C4-2B (cell line): ENCODE measurements around the gene FAAH2.
A peak's percentile ranks its signal among the peaks of the same experiment; 100 is the strongest.
"Not testable (repeated sequence)": the region's sequence is repeated elsewhere in the genome, so short reads cannot be mapped to it uniquely, and the experiment has no call there.

Experiments
- H3K27ac ChIP-seq: fragments of 450-650 bp; 2 replicates; pipeline ENCODE4 v1.5.1; 2017
- CTCF ChIP-seq: fragments of 450-650 bp; conservative IDR thresholded peaks from 2 replicates; pipeline ENCODE4 v1.5.1; 2017; ENCODE audit warnings: mild to moderate bottlenecking
- ZFX ChIP-seq: fragments of 450-650 bp; IDR thresholded peaks from 2 replicates; pipeline ENCODE4 v1.6.1; 2017

Gene FAAH2

DNA sequence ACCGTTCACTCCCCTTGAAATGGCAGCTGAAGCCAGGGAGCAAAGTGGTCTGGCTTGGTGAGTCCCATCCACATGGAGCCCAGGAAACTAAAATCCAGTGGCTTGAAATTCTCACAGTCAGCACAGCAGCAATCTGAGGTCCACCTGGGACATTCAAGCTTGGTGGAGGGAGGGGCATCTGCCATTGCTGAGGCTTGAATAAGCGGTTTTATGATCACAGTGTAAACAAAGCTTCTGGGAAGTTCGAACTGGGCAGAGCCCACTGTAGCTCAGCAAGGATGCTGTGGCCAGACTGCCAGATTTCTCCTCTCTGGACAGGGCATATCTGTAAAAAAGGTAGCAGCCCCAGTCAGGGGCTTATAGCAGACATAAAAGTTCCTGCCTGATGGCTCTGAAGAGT lies 15.5 kb upstream of the FAAH2 start:
- TF ChIP-seq ZFX: no peak
- TF ChIP-seq CTCF: no peak

DNA sequence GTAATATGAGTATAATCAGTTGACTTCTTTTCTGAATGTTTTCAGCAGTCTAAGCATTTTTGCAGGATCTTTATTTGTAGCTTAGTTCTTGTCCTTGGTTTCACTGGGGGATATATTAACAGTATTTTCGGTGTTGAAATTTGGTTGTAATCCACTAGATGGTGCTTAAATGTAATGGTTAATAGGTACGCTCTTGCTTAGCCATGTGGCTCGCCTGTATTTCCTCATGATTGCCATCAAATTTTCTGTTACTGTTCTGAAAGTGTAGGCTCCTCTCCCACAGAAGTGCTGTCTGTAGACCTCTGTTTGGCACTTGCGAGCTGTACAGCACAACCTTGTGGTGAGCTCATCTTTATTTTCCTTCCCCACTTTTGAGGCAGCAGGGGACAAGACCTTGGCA lies 3.9 kb upstream of the FAAH2 start:
- TF ChIP-seq ZFX (no peak), CTCF (peak; percentile 32)
- H3K27ac ChIP-seq: no peak overlapping the region

More for the DNA sequence above, 15.5 kb upstream of the FAAH2 start:
- no peak overlapping the region for H3K27ac ChIP-seq

- no peak overlapping the region for H3K27ac ChIP-seq
- no peak for TF ChIP-seq CTCF
- TF ChIP-seq ZFX: no peak
Measured at GRCh38 chrX:57285001-57285400, 1.5 kb upstream of the FAAH2 start.

DNA sequence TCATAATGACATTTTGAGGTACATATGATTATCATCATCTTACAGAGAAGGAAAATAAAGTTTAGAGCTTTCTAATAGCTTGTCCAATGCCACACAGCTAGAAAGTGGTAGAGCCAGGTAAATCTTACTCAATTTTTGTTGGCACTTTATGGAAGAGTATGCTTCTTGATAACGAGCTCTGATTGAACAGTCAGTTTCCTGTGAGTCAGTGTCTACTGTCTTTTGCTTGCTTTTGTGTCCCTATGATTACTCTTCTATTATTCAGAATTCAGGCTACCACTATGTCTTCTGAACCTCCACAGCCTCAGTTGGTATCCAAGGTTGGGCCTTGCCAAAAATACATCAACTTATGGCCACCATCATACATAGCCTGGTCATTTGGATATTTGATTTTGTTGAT lies 2.6 kb downstream of the FAAH2 start:
- no peak for TF ChIP-seq ZFX
- no peak overlapping the region for H3K27ac ChIP-seq

DNA sequence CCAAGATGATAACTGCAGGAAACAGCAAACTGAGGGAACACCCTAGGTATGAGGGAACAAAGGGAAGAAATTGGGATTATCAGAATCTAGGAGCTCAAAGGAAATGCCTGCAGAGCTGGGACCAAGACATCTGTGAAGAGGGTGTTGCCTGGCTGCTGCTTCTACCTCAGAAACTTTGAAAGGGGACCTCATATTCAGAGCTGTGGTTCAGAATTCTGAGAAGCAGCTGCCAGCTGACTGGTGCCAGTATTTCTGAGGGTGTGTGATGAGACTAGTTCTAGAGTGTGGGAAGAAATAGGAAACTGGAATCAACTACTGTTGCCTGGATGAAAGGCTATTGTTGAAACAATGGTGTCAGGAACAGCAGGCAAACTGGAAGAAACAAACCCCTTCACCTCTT lies 8.5 kb downstream of the FAAH2 start:
- TF ChIP-seq ZFX (no peak), CTCF (no peak)
- no peak overlapping the region for H3K27ac ChIP-seq

- not testable (repeated sequence) for H3K27ac ChIP-seq
Measured at GRCh38 chrX:57295679-57296078, 9.2 kb downstream of the FAAH2 start.

DNA sequence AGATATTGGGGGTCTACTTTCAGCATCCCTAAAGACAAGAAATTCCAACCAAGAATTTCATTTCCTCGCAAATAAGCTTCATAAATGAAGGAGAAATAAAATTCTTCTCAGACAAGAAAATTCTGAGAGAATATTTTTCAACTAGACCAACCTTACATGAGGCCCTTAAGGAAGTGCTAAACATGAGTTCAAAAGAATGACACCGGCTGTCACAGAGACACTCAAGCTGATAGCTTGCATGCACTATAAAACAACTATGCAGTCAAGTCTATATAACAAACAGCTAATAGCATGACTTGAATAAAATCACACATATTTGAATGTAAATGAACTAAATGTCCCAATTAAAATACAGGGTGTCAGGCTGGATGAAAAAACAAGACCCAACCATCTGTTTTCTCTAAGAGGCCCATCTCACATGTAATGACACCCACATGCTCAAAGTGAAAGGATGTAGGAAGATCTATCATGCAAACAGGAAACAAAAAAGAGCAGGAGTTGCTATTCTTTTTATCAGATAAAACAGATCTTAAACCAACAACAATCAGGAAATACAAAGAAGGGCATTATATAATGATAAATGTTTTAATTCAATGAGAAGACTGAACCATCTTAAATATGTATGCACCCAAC lies 27.2 kb downstream of the FAAH2 start:
- TF ChIP-seq ZFX: no peak
- no peak for TF ChIP-seq CTCF

DNA sequence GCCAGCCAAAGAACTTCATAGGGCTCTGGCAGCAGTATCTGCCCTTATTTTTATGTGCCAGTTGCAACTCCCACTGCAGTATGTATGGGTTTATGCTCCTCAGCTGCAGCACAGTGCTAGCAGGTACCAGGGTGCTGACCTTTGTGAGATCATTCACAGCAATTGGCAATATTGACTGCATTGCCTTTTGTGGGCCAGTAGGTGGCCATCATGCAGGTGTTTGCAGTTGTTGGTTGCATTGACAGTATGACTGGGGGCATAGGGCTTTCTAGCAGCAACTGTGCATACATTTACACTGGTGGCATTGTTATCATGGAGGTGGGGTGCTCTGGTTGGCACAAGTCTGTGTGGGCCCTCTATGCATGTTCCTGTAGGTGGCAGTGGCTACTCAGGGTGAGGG lies 42.5 kb downstream of the FAAH2 start:
- no peak for TF ChIP-seq ZFX
- peak; percentile 18; the same call in 1 of the 2 replicates for TF ChIP-seq CTCF
- H3K27ac ChIP-seq: no peak overlapping the region

More for the DNA sequence above, 27.2 kb downstream of the FAAH2 start:
- H3K27ac ChIP-seq: no peak overlapping the region

DNA sequence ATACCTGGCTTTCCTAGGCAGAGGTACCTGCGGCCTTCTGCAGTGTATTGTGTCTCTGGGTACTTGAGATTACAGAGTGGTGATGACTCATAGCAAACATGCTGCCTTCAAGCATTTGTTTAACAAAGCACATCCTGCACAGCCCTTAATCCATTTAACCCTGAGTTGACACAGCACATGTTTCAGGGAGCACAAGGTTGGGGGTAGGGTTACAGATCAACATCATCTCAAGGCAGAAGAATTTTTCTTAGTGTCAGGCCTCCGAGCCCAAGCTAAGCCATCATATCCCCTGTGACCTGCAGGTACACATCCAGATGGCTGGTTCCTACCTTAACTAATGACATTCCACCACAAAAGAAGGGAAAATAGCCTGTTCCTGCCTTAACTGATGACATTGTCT lies 49.3 kb downstream of the FAAH2 start:
- H3K27ac ChIP-seq: not testable (repeated sequence)
